CD4-positive, alpha-beta T cell (primary cell): ENCODE measurements around the gene CDC42BPA. TPM values are rescaled to one million over a fixed set of nuclear protein-coding genes. Genes with fewer than 3 reads are reported as not detected.

Experiments used
- ATAC-seq: fragments of 200-7000 bp; cut with Tn5 transposase; one replicate; pipeline ENCODE4 v1.10.0; 2022; ENCODE audit warnings: mild to moderate bottlenecking; ENCODE audit not compliant: poor library complexity
- CTCF ChIA-PET: fragments of 350-600 bp; sonication (Branson Sonifier 250); formaldehyde crosslinking; loops from one replicate; lab custom pipeline; 2021; ENCODE audit warnings: antibody characterized with exemption, inconsistent platforms; lab: Charles Lee
- POLR2A ChIA-PET: fragments of 350-600 bp; sonication (Branson Sonifier 250); formaldehyde crosslinking; loops from one replicate; lab custom pipeline; 2021; ENCODE audit warnings: antibody characterized with exemption, inconsistent platforms; lab: Charles Lee
- DNase-seq, 14 experiments: peaks; one replicate each; pipeline ENCODE4 v3.0.0-alpha.2; 2013 to 2020; ENCODE audit warnings: mixed read lengths in 2 of 14
- H3K27ac ChIP-seq, 2 donors: one replicate each; pipeline versions ENCODE4 v1.5.1 to v1.7.0; 2013; ENCODE audit warnings: low read length in 2 of 2, low read depth in 1 of 2, mild to moderate bottlenecking in 1 of 2
- H3K27me3 ChIP-seq, 2 experiments: 1 replicate in 1 of 2; 2 replicates in 1 of 2; pipeline versions ENCODE4 v1.6.1 to v1.7.0; 2013; ENCODE audit warnings: low read length in 2 of 2, control low read depth in 1 of 2, mild to moderate bottlenecking in 1 of 2, moderate library complexity in 1 of 2; ENCODE audit not compliant: insufficient read depth in 2 of 2, control insufficient read depth in 1 of 2
- H3K36me3 ChIP-seq: one replicate; pipeline ENCODE4 v1.6.1; 2013; ENCODE audit warnings: low read length, control low read depth; ENCODE audit not compliant: insufficient read depth
- H3K4me1 ChIP-seq: one replicate; pipeline ENCODE4 v1.6.1; 2013; ENCODE audit warnings: low read length, control low read depth; ENCODE audit not compliant: insufficient read depth
- H3K4me3 ChIP-seq: one replicate; pipeline ENCODE4 v1.5.1; 2013; ENCODE audit warnings: mild to moderate bottlenecking, low read length, moderate library complexity
- H3K9me3 ChIP-seq, 2 experiments: 1 replicate in 1 of 2; 2 replicates in 1 of 2; pipeline versions ENCODE4 v1.6.1 to v1.7.0; 2013; ENCODE audit warnings: low read length in 2 of 2, mild to moderate bottlenecking in 2 of 2, control low read depth in 1 of 2, moderate library complexity in 1 of 2; ENCODE audit not compliant: control insufficient read depth in 1 of 2, insufficient read depth in 1 of 2
- H3K27ac Mint-ChIP-seq: one replicate; pipeline ENCODE4 v1.8.0; 2020; ENCODE audit warnings: mixed read lengths
- H3K27me3 Mint-ChIP-seq: one replicate; pipeline ENCODE4 v1.8.0; 2021; ENCODE audit warnings: mixed read lengths
- H3K36me3 Mint-ChIP-seq: one replicate; pipeline ENCODE4 v1.8.0; 2021; ENCODE audit warnings: low read depth, mixed read lengths
- H3K4me1 Mint-ChIP-seq: one replicate; pipeline ENCODE4 v1.8.0; 2021; ENCODE audit warnings: low read depth, mixed read lengths
- H3K4me3 Mint-ChIP-seq: one replicate; pipeline ENCODE4 v1.8.0; 2020; ENCODE audit warnings: mild to moderate bottlenecking, mixed read lengths
- H3K9me3 Mint-ChIP-seq: one replicate; pipeline ENCODE4 v1.8.0; 2020; ENCODE audit warnings: mixed read lengths
- intact Hi-C, 2 experiments: fragments of 100-400 bp; cut with DNase I in 1 of 2; cut with micrococcal nuclease in 1 of 2; formaldehyde crosslinking; loops; one replicate each; pipeline versions ENCODE4 v1.15.1 to v1.9.0; 2023 to 2025; cut with DNase I, micrococcal nuclease
- total RNA-seq, 174 experiments: library from RNA in 2 of 174; stranded (reverse) in 2 of 174; gene quantifications; one replicate each; pipeline ENCODE4 v1.2.3 and lab custom pipeline; 2021 to 2026
- TF ChIP-seq, protein P1 (sequence below): fragments of 200-600 bp; IDR thresholded peaks from one replicate; pipeline ENCODE4 v1.8.0; 2022; ENCODE audit warnings: antibody characterized with exemption, mild to moderate bottlenecking

Gene CDC42BPA
- total RNA-seq, 2 experiments from 2014 or later: 2.2 to 3.0 TPM

DNA sequence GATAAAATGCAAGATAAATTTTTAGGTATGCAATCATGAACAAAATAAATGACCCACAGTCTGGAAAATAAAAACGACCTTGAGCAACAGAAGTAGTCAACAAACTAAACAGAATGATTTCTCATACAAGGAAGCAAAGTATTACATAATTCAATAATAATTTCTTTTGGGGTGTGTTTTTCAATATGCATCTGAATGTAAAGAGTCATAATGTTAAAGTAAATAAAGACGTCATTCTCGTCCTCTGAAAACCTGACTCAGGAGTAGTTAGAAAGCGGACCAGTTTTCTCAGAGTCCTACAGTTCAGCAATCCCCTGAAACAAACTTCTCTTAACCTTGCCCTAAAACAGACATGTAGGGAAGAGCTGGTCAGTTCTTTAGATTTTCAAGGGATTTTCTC lies 18.6 kb downstream of the CDC42BPA start:
- Mint-ChIP-seq H3K9me3 (no peaks in the 10 kb centered on the region), H3K4me3 (no peak overlapping the region), H3K27ac (no peak overlapping the region), H3K27me3 (peaks cover 3% of the 10 kb centered on the region), H3K36me3 (no peaks in the 10 kb centered on the region), H3K4me1 (no peaks in the 10 kb centered on the region)
- Histone ChIP-seq H3K4me3 (no peak overlapping the region), H3K36me3 (no peaks in the 10 kb centered on the region), H3K9me3 (no peaks in the 10 kb centered on the region), H3K4me1 (no peaks in the 10 kb centered on the region), H3K27me3 (peaks cover 0 to 9% of the 10 kb centered on the region in 2 experiments), H3K27ac (no peak overlapping the region)
- POLR2A ChIA-PET: no interaction called here
- TF ChIP-seq, protein P1, sequence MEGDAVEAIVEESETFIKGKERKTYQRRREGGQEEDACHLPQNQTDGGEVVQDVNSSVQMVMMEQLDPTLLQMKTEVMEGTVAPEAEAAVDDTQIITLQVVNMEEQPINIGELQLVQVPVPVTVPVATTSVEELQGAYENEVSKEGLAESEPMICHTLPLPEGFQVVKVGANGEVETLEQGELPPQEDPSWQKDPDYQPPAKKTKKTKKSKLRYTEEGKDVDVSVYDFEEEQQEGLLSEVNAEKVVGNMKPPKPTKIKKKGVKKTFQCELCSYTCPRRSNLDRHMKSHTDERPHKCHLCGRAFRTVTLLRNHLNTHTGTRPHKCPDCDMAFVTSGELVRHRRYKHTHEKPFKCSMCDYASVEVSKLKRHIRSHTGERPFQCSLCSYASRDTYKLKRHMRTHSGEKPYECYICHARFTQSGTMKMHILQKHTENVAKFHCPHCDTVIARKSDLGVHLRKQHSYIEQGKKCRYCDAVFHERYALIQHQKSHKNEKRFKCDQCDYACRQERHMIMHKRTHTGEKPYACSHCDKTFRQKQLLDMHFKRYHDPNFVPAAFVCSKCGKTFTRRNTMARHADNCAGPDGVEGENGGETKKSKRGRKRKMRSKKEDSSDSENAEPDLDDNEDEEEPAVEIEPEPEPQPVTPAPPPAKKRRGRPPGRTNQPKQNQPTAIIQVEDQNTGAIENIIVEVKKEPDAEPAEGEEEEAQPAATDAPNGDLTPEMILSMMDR: no peak
- CTCF ChIA-PET: interaction anchor here (1.4 kb wide), 1 partner anchor 10 kb away, joined by 3 read pairs; no protein-coding TSS in a partner anchor
- DNase-seq (no peak), ATAC-seq (no peak)
- intact Hi-C loops: no loop called here

DNA sequence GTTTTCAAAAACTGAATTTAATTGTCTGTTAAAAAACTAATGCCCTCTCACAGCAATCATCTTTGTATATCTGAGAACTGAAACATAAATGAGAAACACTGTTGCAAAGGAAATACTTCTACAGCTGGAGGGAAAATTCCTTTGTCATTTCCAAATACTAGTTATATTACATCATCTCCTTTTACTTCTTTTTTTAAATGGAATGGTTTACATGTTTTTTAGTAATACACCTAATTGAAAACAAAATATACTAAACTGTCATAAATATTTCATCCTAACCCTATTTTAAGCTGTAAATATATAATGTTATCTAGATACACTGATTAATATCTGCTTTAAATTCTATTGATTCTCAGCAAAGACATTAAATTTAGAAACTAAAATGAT lies 19.1 kb downstream of the CDC42BPA start:
- H3K4me3 ChIP-seq: no peak overlapping the region
- no peaks in the 10 kb centered on the region for H3K4me1 Mint-ChIP-seq
- peaks cover 0 to 9% of the 10 kb centered on the region in 2 experiments for H3K27me3 ChIP-seq
- H3K36me3 Mint-ChIP-seq: no peaks in the 10 kb centered on the region
- no peak overlapping the region for H3K27ac Mint-ChIP-seq
- ChIA-PET POLR2A (no interaction called here), CTCF (interaction anchor here (1.4 kb wide), 1 partner anchor 10 kb away, joined by 3 read pairs; no protein-coding TSS in a partner anchor)
- H3K36me3 ChIP-seq: no peaks in the 10 kb centered on the region
- H3K27me3 Mint-ChIP-seq: peaks cover 3% of the 10 kb centered on the region
- H3K9me3 Mint-ChIP-seq: no peaks in the 10 kb centered on the region
- no peak overlapping the region for H3K4me3 Mint-ChIP-seq
- H3K4me1 ChIP-seq: no peaks in the 10 kb centered on the region
- no peak overlapping the region for H3K27ac ChIP-seq
- no peak for DNase-seq
- intact Hi-C loops: no loop called here
- H3K9me3 ChIP-seq: no peaks in the 10 kb centered on the region
- TF ChIP-seq, protein P1: no peak
- ATAC-seq: no peak

DNA sequence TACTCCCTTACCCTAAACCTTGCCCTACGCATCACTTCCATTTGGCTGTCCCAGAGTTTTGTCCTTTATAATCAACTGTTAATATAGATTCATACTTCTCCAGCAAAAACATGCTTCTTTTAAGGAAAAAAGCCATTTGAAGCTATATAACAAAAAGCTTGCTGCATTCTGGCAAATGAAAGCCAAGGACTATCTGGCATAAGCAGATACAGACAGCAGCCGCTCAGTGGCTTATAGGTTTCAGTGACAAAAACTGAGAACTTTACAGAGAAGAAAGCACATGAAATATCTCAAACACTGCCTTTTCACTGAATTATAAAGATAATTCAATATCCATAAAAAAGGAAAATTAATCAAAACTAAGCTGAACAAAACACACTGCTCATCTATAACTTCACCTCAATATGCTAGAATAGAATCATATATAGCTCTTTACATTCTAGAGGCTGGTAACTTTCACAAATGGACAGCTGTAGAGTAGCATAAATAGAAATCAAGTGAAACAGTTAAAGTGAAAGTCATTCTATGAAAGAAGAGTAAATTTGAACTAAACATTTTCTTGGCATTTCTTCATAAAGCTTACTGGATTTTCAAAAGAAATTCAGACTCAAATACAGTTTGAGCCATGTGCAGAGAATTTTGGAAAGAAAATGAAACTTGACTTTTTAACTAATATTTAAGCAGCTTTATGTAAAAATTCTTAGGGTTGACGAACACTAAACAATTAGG lies 19.6 kb downstream of the CDC42BPA start:
- Histone ChIP-seq H3K9me3 (no peaks in the 10 kb centered on the region), H3K36me3 (no peaks in the 10 kb centered on the region), H3K4me1 (no peaks in the 10 kb centered on the region), H3K4me3 (no peak overlapping the region), H3K27me3 (peaks cover 0 to 5% of the 10 kb centered on the region in 2 experiments), H3K27ac (no peak overlapping the region)
- TF ChIP-seq, protein P1: no peak
- intact Hi-C loops: no loop called here
- DNase-seq: no peak
- H3K4me3 Mint-ChIP-seq: no peak overlapping the region
- H3K27ac Mint-ChIP-seq: no peak overlapping the region
- POLR2A ChIA-PET: no interaction called here
- no peaks in the 10 kb centered on the region for H3K4me1 Mint-ChIP-seq
- no peaks in the 10 kb centered on the region for H3K36me3 Mint-ChIP-seq
- no peaks in the 10 kb centered on the region for H3K9me3 Mint-ChIP-seq
- no peak for ATAC-seq
- CTCF ChIA-PET: interaction anchor here (1.4 kb wide), 1 partner anchor 9 kb away, joined by 3 read pairs; no protein-coding TSS in a partner anchor
- H3K27me3 Mint-ChIP-seq: peaks cover 3% of the 10 kb centered on the region
